ENCODE results near the gene TBC1D2. TPM values are rescaled to one million over a fixed set of nuclear protein-coding genes. Genes with fewer than 3 reads are reported as not detected.

Gene TBC1D2
- total and polyA plus RNA-seq, 2 of the 13 experiments (the other 11 are each of a cell fraction or from before 2014, with no cell fraction given): 2.0 to 2.8 TPM

DNA sequence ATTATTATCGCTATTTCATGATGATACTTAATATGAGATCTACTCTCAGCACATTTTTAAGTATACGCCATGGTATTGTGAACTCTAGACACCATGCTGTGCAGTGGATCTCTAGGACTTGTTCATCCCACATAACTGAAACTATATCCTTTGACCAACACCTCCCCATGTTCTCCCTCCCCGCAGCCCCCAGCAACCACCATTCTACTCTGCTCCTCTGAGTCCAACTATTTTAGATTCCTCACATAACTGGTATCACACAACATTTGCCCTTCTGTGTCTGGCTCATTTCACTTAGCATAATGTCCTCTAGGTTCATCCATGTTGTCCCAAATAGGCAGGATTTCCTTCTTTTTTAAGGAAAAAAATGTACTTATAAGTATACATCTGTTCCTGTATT, 6.6 kb upstream of the TBC1D2 start:
- intact Hi-C loops (cut with micrococcal nuclease; ENCODE audit: unreplicated experiment): loop anchor here (5.0 kb wide), 2 partner anchors 70 to 340 kb away; partner anchors contain the start of genes CORO2A and TRMO
- 70% methylated on average over 3 of the region's 3 CpGs for WGBS (ENCODE audit: low lambda C conversion rate)
- Histone ChIP-seq H3K27me3 (ENCODE audit: control insufficient read depth in 1 of 2, insufficient read depth in 2 of 2, low read length in 2 of 2) (no peaks in the 10 kb centered on the region), H3K4me1 (ENCODE audit: insufficient read depth, low read length) (peaks cover 18% of the 10 kb centered on the region), H2AFZ (ENCODE audit: low read length) (no peak overlapping the region), H3K9ac (ENCODE audit: insufficient read depth, low read depth, low read length) (no peak overlapping the region), H3K9me3 (ENCODE audit: low read length) (no peaks in the 10 kb centered on the region), H4K20me1 (ENCODE audit: insufficient read depth, low read length) (no peaks in the 10 kb centered on the region), H3K27ac (ENCODE audit: extremely low read length, insufficient read depth, low read length) (no peak overlapping the region), H3K4me2 (ENCODE audit: low read depth, low read length) (no peak overlapping the region), H3K36me3 (replicated peaks in 1 of 2; ENCODE audit: control insufficient read depth in 1 of 2, insufficient read depth in 2 of 2, low read length in 2 of 2) (no peaks in the 10 kb centered on the region), H3K4me3 (replicated peaks in 1 of 3; ENCODE audit: insufficient read depth in 1 of 3, low read depth in 2 of 3, low read length in 3 of 3) (no peak overlapping the region), H3K79me2 (ENCODE audit: insufficient read depth, low read length) (no peaks in the 10 kb centered on the region)
- TF ChIP-seq BHLHE40 (IDR thresholded peaks at IDR 0.05; ENCODE audit: low read length) (no peak), CREBL2 (CRISPR knock-in tag; IDR thresholded peaks at IDR 0.05; ENCODE audit: borderline replicate concordance) (no peak), HNRNPLL (IDR thresholded peaks at IDR 0.05; ENCODE audit: low read depth, low read length, poor library complexity, severe bottlenecking) (no peak), LCORL (IDR thresholded peaks at IDR 0.05) (no peak), LCORL (CRISPR knock-in tag; IDR thresholded peaks at IDR 0.05) (no peak), MAFG (CRISPR knock-in tag; IDR thresholded peaks at IDR 0.05) (no peak), ETS1 (CRISPR knock-in tag; IDR thresholded peaks at IDR 0.05) (no peak), PHF20 (CRISPR knock-in tag; IDR thresholded peaks at IDR 0.05) (no peak), HOXA7 (CRISPR knock-in tag; IDR thresholded peaks at IDR 0.05) (no peak), ZNF557 (CRISPR knock-in tag; IDR thresholded peaks at IDR 0.05) (no peak), ZNF12 (CRISPR knock-in tag; IDR thresholded peaks at IDR 0.05) (no peak), ZNF431 (CRISPR knock-in tag; IDR thresholded peaks at IDR 0.05; ENCODE audit: borderline replicate concordance, low read depth) (no peak), PBX3 (CRISPR knock-in tag; IDR thresholded peaks at IDR 0.05; ENCODE audit: borderline replicate concordance) (no peak), ZMYM4 (CRISPR knock-in tag; IDR thresholded peaks at IDR 0.05) (no peak), ZNF746 (CRISPR knock-in tag; IDR thresholded peaks at IDR 0.05) (no peak), ZNF619 (CRISPR knock-in tag; IDR thresholded peaks at IDR 0.05) (no peak)
- TF ChIP-seq, protein P1, sequence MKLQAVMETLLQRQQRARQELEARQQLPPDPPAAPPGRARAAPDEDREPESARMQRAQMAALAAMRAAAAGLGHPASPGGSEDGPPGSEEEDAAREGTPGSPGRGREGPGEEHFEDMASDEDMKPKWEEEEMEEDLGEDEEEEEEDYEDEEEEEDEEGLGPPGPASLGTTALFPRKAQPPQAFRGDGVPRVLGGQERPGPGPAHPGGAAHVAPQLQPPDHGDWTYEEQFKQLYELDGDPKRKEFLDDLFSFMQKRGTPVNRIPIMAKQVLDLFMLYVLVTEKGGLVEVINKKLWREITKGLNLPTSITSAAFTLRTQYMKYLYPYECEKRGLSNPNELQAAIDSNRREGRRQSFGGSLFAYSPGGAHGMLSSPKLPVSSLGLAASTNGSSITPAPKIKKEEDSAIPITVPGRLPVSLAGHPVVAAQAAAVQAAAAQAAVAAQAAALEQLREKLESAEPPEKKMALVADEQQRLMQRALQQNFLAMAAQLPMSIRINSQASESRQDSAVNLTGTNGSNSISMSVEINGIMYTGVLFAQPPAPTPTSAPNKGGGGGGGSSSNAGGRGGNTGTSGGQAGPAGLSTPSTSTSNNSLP (IDR thresholded peaks at IDR 0.05; ENCODE audit: low read depth, low read length): no peak
- TF ChIP-seq, protein P2, sequence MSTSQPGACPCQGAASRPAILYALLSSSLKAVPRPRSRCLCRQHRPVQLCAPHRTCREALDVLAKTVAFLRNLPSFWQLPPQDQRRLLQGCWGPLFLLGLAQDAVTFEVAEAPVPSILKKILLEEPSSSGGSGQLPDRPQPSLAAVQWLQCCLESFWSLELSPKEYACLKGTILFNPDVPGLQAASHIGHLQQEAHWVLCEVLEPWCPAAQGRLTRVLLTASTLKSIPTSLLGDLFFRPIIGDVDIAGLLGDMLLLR (CRISPR knock-in tag; IDR thresholded peaks at IDR 0.05): no peak
- BruUV-seq (replicated peaks): no TSS peak
- POLR2A ChIA-PET: no interaction called here
- in situ Hi-C loops (cut with HindIII; ENCODE audit: extremely low pct_ligation_motif_present, low pct_unique_long_range_greater_than_20kb): loop anchor here (5.0 kb wide), 1 partner anchor 55 kb away; no protein-coding TSS in a partner anchor
- no peak for FAIRE-seq
- CTCF ChIA-PET (ENCODE audit: low intra/inter-chr PET ratio, low total read pairs): interaction anchor here (3.1 kb wide), 1 partner anchor 56 kb away, joined by 42 read pairs; no protein-coding TSS in a partner anchor
- DNase-seq (ENCODE audit: low spot score): no peak
- no peak for ATAC-seq

All from HepG2 (cell line).